Thymus (tissue), 11 donors: Measurements from ENCODE around the gene FOXD1. TPM values are rescaled to one million over a fixed set of nuclear protein-coding genes. Genes with fewer than 3 reads are reported as not detected.

Experiments used
- DNase-seq, 9 donors: peaks; one replicate each; pipeline ENCODE4 v3.0.0-alpha.2; 2013; ENCODE audit warnings: low spot score in 9 of 9, low read depth in 6 of 9, missing footprints in 1 of 9
- H3K27ac ChIP-seq, 2 donors: one replicate each; pipeline ENCODE4 v1.5.1; 2013; ENCODE audit warnings: control low read depth in 1 of 2, low read depth in 1 of 2, low read length in 1 of 2, mild to moderate bottlenecking in 1 of 2, moderate library complexity in 1 of 2
- H3K27me3 ChIP-seq, 2 donors: one replicate each; pipeline ENCODE4 v1.5.1; 2013; ENCODE audit warnings: low read length in 1 of 2; ENCODE audit not compliant: control insufficient read depth in 2 of 2, insufficient read depth in 1 of 2
- H3K36me3 ChIP-seq, 2 donors: one replicate each; pipeline ENCODE4 v1.5.1; 2013; ENCODE audit warnings: low read length in 1 of 2, mild to moderate bottlenecking in 1 of 2, moderate library complexity in 1 of 2; ENCODE audit not compliant: control insufficient read depth in 2 of 2, insufficient read depth in 2 of 2
- H3K4me1 ChIP-seq, 2 donors: one replicate each; pipeline ENCODE4 v1.5.1; 2013; ENCODE audit warnings: low read length in 2 of 2; ENCODE audit not compliant: control insufficient read depth in 2 of 2, insufficient read depth in 2 of 2
- H3K4me3 ChIP-seq, 2 donors: one replicate each; pipeline ENCODE4 v1.5.1; 2013; ENCODE audit warnings: low read length in 2 of 2, control low read depth in 1 of 2, mild to moderate bottlenecking in 1 of 2
- H3K9me3 ChIP-seq, 2 donors: one replicate each; pipeline ENCODE4 v1.5.1; 2013; ENCODE audit warnings: low read length in 1 of 2, mild to moderate bottlenecking in 1 of 2; ENCODE audit not compliant: control insufficient read depth in 2 of 2, insufficient read depth in 1 of 2
- WGBS: extraction: QIAGEN DNeasy Blood & Tissue Kit; methylation state at CpG from one replicate; pipeline ENCODE4 v1.1.7; 2013; 5-methylcytosine and 5-hydroxymethylcytosine counted together
- polyA plus RNA-seq: library from polyadenylated mRNA; stranded (reverse); fragments of 200-250 nt; gene quantifications from one replicate; pipeline ENCODE4 v1.2.3, GENCODE V29; 2013
- total RNA-seq: library from RNA; stranded (reverse); fragments of 120-200 nt; gene quantifications from one replicate; pipeline ENCODE4 v1.2.4, GENCODE V29; 2013
- donor health status: healthy.

FOXD1 gene
- total and polyA plus RNA-seq, 2 donors: 0.05 to 0.23 TPM

- 62% methylated on average over 6 of the region's 6 CpGs for WGBS
- H3K4me3 ChIP-seq: no peak overlapping the region
- peaks cover 8 to 16% of the 10 kb centered on the region in 2 donors for H3K4me1 ChIP-seq
- H3K27ac ChIP-seq: no peak overlapping the region
- peaks cover 53 to 77% of the 10 kb centered on the region in 2 donors for H3K27me3 ChIP-seq
- H3K36me3 ChIP-seq: no peaks in the 10 kb centered on the region
- no peak for DNase-seq
- peaks cover 1 to 6% of the 10 kb centered on the region in 2 donors for H3K9me3 ChIP-seq
These were observed 3.6 kb upstream of the FOXD1 start for GRCh38 chr5:73452215-73452614.

- peak in 3 of 9 donors; percentile 58 to 75 (median 74) for DNase-seq
- peaks cover 15 to 20% of the 10 kb centered on the region in 2 donors for H3K4me1 ChIP-seq
- H3K27ac ChIP-seq: no peak overlapping the region
- peak overlapping the region in 1 of 2 donors; percentile 33 for H3K4me3 ChIP-seq
- H3K9me3 ChIP-seq: peaks cover 1 to 9% of the 10 kb centered on the region in 2 donors
- peaks cover 61 to 81% of the 10 kb centered on the region in 2 donors for H3K27me3 ChIP-seq
- H3K36me3 ChIP-seq: no peaks in the 10 kb centered on the region
- WGBS: 4% methylated on average over 70 of the region's 70 CpGs
These were observed 2.9 kb upstream of the FOXD1 start for GRCh38 chr5:73451224-73452130.

- Histone ChIP-seq H3K27ac (no peak overlapping the region), H3K4me3 (no peak overlapping the region), H3K36me3 (no peaks in the 10 kb centered on the region), H3K9me3 (peaks cover 1 to 10% of the 10 kb centered on the region in 2 donors), H3K4me1 (peaks cover 16 to 20% of the 10 kb centered on the region in 2 donors), H3K27me3 (peaks cover 61 to 85% of the 10 kb centered on the region in 2 donors)
- no peak for DNase-seq
- 10% methylated on average over 27 of the region's 27 CpGs for WGBS
These were observed 2.2 kb upstream of the FOXD1 start for GRCh38 chr5:73450672-73451223.

- Histone ChIP-seq H3K9me3 (peaks cover 1 to 10% of the 10 kb centered on the region in 2 donors), H3K27me3 (peaks cover 59 to 89% of the 10 kb centered on the region in 2 donors), H3K4me3 (no peak overlapping the region), H3K4me1 (peaks cover 16 to 20% of the 10 kb centered on the region in 2 donors), H3K27ac (no peak overlapping the region), H3K36me3 (no peaks in the 10 kb centered on the region)
- DNase-seq: no peak
- 13% methylated on average over 7 of the region's 7 CpGs for WGBS
These were observed 1.6 kb upstream of the FOXD1 start for GRCh38 chr5:73450137-73450536.

GRCh38 chr5:73447530-73448462 lies 781 bp downstream of the FOXD1 start:
- no peak overlapping the region for H3K27ac ChIP-seq
- peak overlapping the region; percentile 33 to 58 for H3K4me3 ChIP-seq
- no peaks in the 10 kb centered on the region for H3K36me3 ChIP-seq
- 1% methylated on average over 127 of the region's 127 CpGs for WGBS
- peaks cover 16 to 20% of the 10 kb centered on the region in 2 donors for H3K4me1 ChIP-seq
- H3K27me3 ChIP-seq: peaks cover 71 to 94% of the 10 kb centered on the region in 2 donors
- DNase-seq: peak in 3 of 9 donors; percentile 25 to 61 (median 33)
- H3K9me3 ChIP-seq: peaks cover 3 to 10% of the 10 kb centered on the region in 2 donors

- H3K9me3 ChIP-seq: peaks cover 3 to 10% of the 10 kb centered on the region in 2 donors
- 3% methylated on average over 116 of the region's 119 CpGs for WGBS
- H3K27me3 ChIP-seq: peaks cover 78 to 94% of the 10 kb centered on the region in 2 donors
- DNase-seq: no peak
- peak overlapping the region in 1 of 2 donors; percentile 58 for H3K4me3 ChIP-seq
- H3K27ac ChIP-seq: no peak overlapping the region
- H3K36me3 ChIP-seq: no peaks in the 10 kb centered on the region
- H3K4me1 ChIP-seq: peaks cover 16 to 19% of the 10 kb centered on the region in 2 donors
These were observed 1.7 kb downstream of the FOXD1 start for GRCh38 chr5:73446631-73447529.

- peaks cover 3 to 10% of the 10 kb centered on the region in 2 donors for H3K9me3 ChIP-seq
- H3K27ac ChIP-seq: no peak overlapping the region
- H3K27me3 ChIP-seq: peaks cover 78 to 94% of the 10 kb centered on the region in 2 donors
- no peak overlapping the region for H3K4me3 ChIP-seq
- H3K4me1 ChIP-seq: peaks cover 11 to 12% of the 10 kb centered on the region in 2 donors
- H3K36me3 ChIP-seq: no peaks in the 10 kb centered on the region
- WGBS: 18% methylated on average over 7 of the region's 7 CpGs
- DNase-seq: no peak
These were observed 2.6 kb downstream of the FOXD1 start for GRCh38 chr5:73445665-73446630.
